ENCODE results near the gene NAA15. TPM values are rescaled to one million over a fixed set of nuclear protein-coding genes. Genes with fewer than 3 reads are reported as not detected.
"Not testable (repeated sequence)": the region's sequence is repeated elsewhere in the genome, so short reads cannot be mapped to it uniquely, and the experiment has no call there.

NAA15 gene
- total RNA-seq, 1 experiment from 2014 or later: 16.6 TPM

DNA sequence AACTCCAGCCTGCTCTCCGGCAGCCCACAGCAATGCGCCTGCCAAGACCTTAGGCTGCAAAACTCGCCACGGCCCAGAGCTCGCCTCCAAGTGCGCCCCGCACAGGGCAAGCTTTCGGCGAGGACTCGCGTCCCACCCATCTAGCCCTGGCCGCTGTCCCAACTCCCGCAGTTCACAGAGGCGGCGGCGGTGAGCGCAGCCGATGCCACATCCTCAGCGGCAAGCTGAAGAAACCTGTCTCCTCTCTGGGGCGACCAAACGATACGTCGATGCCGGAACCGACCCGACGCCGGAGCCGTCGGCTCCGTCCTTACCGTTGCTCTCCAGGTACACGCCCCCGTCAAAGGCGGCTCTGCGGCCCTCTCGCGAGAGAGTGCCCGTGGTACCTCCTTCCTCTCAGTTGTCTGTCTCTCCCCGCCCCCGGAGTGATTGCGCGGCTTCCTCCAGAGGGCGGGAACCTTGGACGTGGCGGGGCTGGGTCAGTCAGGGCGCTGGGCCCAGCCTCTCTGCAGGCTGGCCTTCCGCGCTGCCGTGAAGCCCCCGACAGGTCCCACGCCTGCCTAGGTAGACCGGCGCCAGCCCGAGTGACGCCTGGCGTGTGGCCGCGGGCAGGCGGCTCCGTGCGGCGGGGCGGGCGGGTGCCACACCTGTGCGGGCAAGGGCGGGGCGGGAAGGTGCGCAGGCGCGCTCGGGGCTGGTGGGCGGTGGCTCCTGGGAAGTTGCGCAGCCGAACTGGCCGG, 152.2 kb downstream of the NAA15 start:
- H3K4me3 ChIP-seq: peak overlapping the region; percentile 69
- DNase-seq: peak; percentile 95
- no peaks in the 10 kb centered on the region for H3K9me3 ChIP-seq

DNA sequence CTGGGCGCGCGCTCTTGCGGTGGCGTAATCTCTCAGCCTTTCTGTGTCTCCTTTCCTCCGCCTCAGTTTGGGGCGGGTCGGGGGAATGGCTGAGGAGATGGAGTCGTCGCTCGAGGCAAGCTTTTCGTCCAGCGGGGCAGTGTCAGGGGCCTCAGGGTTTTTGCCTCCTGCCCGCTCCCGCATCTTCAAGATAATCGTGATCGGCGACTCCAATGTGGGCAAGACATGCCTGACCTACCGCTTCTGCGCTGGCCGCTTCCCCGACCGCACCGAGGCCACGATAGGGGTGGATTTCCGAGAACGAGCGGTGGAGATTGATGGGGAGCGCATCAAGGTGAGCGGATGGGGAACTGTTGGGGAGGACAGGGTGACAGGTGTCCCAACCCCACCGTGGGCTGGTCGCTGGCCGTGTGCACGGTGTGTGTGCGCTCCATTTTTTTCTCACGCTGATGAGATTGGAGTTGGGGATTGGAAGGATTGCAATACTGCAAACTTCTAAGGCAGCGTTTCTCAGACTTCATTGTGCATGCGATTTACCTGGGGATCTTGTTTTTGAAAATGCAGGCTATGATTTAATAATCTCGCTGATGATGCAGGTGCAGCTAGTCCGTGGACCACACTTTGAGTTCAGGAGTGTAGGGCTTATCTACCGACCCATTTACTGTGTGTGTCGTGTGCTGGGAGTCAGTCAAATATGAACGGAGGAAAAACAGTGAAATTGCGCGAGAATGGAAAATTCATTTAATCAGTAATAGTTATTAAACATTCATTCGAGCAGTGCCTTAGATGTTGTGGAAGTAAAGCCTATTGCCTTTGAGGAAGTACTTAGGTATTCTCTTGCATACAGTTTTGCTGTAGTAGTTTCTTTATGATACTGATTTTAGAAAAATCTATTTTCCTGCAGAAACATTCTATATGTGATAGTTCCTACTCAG, 153.1 kb downstream of the NAA15 start, which contains the start of gene RAB33B:
Gene RAB33B (plus strand): TSS at position 11 of the 935 bp plus-strand sequence. CDS start 75 bp downstream, at position 86.
- H3K9me3 ChIP-seq: no peaks in the 10 kb centered on the region
- no peaks in the 10 kb centered on the region for H3K27me3 ChIP-seq
- no peaks in the 10 kb centered on the region for H3K36me3 ChIP-seq
- DNase-seq: no peak
- H3K4me3 ChIP-seq: peak within 1 kb of the TSS; percentile 69

More for the DNA sequence above, 152.2 kb downstream of the NAA15 start:
- no peaks in the 10 kb centered on the region for H3K36me3 ChIP-seq
- no peaks in the 10 kb centered on the region for H3K27me3 ChIP-seq

- Histone ChIP-seq H3K36me3 (no peaks in the 10 kb centered on the region), H3K9me3 (no peaks in the 10 kb centered on the region), H3K27me3 (no peaks in the 10 kb centered on the region), H3K4me3 (peak overlapping the region; percentile 69)
- no peak for DNase-seq
Observed at GRCh38 chr4:139455126-139455538, 153.8 kb downstream of the NAA15 start.

DNA sequence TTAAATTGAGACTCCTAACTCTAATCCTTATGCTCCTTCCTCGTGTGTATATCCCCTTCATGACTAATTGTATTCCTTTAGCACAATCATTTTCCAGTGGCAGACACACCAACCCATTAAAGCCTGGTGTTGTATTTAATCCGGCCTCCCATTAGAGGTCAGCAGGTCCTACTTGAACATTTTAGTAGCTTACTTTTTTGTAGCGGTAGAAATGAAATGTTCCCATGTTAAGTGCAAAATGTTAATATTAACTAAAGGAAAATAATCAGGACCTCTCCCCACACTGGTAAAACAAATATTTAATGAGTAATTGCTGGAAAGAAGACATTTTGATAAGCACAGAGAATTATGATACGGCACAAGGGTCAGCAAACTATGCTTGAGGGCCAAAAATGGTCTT, 156.0 kb downstream of the NAA15 start:
- Histone ChIP-seq H3K27me3 (no peaks in the 10 kb centered on the region), H3K9me3 (no peaks in the 10 kb centered on the region), H3K4me3 (no peak overlapping the region), H3K36me3 (no peaks in the 10 kb centered on the region)
- no peak for DNase-seq

- Histone ChIP-seq H3K27me3 (no peaks in the 10 kb centered on the region), H3K36me3 (no peaks in the 10 kb centered on the region), H3K4me3 (no peak overlapping the region), H3K9me3 (no peaks in the 10 kb centered on the region)
- no peak for DNase-seq
Observed at GRCh38 chr4:139458543-139458942, 157.2 kb downstream of the NAA15 start.

GRCh38 chr4:139458999-139459398, 157.7 kb downstream of the NAA15 start:
- Histone ChIP-seq H3K27me3 (no peaks in the 10 kb centered on the region), H3K4me3 (no peak overlapping the region), H3K9me3 (no peaks in the 10 kb centered on the region), H3K36me3 (no peaks in the 10 kb centered on the region)
- DNase-seq: no peak

DNA sequence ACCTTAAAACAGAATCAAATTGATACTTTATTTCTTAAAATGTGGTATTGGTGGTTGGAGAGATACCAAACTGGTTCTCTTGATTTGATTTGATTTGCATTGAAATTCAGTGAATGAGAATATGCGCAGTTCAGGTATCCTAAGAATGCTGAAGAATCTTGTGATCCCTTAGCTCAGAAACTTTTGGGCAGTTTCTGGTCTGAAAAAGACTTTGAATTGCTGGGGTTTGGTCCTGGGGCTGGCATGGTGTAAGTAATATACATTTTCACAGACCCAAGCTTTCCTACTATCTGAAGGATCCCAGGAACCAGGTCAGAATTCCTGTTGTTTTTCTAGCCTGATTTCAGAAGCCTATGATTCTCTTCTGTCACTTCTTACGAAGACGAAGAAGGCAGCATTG, 159.3 kb downstream of the NAA15 start:
- no peak for DNase-seq
- no peaks in the 10 kb centered on the region for H3K36me3 ChIP-seq
- no peaks in the 10 kb centered on the region for H3K27me3 ChIP-seq
- no peaks in the 10 kb centered on the region for H3K9me3 ChIP-seq
- no peak overlapping the region for H3K4me3 ChIP-seq

DNA sequence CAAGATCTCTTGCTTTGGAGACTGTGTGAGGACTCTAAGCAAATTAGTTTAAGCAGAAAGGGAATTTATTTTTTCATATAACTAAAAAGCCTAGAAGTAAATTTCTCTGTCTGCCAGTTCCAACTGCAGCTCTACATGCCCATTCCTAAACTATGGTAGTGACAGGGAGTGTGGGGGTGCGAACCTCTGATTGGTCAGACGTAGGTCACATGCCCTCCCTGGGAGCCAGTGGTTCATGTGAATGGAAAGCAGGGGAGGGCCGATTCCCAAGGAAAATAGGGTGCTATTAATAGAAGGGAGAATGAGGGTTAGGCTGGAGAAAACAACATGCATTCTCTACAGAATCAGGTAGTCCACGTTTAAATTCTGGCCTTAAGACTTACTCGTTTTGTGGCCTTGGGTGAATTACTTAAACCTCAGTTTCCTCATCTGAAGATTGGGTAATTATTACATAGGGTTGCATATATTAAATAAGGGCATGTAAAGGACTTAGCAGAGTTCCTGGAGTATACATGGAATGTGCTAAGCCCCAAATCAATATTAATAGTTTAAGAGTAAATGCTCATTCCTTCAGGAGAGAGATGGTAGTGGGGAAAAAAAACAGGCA, 159.8 kb downstream of the NAA15 start:
- DNase-seq: no peak

GRCh38 chr4:139464512-139464911, 163.2 kb downstream of the NAA15 start:
- not testable (repeated sequence) for H3K4me3 ChIP-seq, H3K27me3 ChIP-seq, H3K36me3 ChIP-seq, DNase-seq, H3K9me3 ChIP-seq

More for the DNA sequence above, 159.8 kb downstream of the NAA15 start:
- no peaks in the 10 kb centered on the region for H3K36me3 ChIP-seq
- no peak overlapping the region for H3K4me3 ChIP-seq
- no peaks in the 10 kb centered on the region for H3K27me3 ChIP-seq
- H3K9me3 ChIP-seq: no peaks in the 10 kb centered on the region

GRCh38 chr4:139465922-139466321, 164.6 kb downstream of the NAA15 start:
- Histone ChIP-seq H3K36me3 (no peaks in the 10 kb centered on the region), H3K4me3 (no peak overlapping the region), H3K27me3 (no peaks in the 10 kb centered on the region), H3K9me3 (no peaks in the 10 kb centered on the region)
- no peak for DNase-seq

DNA sequence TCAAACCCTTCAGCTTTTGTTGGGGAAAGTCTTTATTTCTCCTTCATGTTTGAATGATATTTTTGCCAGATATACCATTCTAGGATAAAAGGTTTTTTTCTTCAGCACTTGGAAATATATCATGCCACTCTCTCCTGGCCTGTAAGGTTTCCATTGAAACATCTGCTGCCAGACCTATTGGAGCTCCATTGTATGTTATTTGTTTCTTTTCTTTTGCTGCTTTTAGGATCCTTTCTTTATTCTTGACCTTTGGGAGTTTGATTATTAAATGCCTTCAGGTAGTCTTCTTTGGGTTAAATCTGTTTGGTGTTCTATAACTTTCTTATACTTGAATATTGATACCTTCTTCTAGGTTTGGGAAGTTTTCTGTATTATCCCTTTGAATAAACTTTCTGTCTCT, 167.5 kb downstream of the NAA15 start:
- not testable (repeated sequence) for DNase-seq, H3K9me3 ChIP-seq, H3K4me3 ChIP-seq, H3K27me3 ChIP-seq, H3K36me3 ChIP-seq

GRCh38 chr4:139469216-139469615, 167.9 kb downstream of the NAA15 start:
- H3K9me3 ChIP-seq: no peaks in the 10 kb centered on the region
- no peak for DNase-seq
- H3K36me3 ChIP-seq: no peaks in the 10 kb centered on the region; the same call in 1 of the 2 replicates
- no peaks in the 10 kb centered on the region for H3K27me3 ChIP-seq
- H3K4me3 ChIP-seq: no peak overlapping the region

Other genes starting within 250 kb of the NAA15 start
- 16.4 and 19.0 TPM in 2 replicates for gene ELF2, start 124.3 kb upstream of the NAA15 start, total RNA-seq (2014; rRNA removed; shearing (Covaris generic); ENCODE audit: low replicate concordance)
- 105 and 125 TPM in 2 replicates for gene MGARP, start 21.3 kb upstream of the NAA15 start, total RNA-seq (2014; rRNA removed; shearing (Covaris generic); ENCODE audit: low replicate concordance)
- gene NDUFC1, start 972 bp downstream of the NAA15 start, total RNA-seq (2014; rRNA removed; shearing (Covaris generic); ENCODE audit: low replicate concordance): 90.1 and 98.2 TPM in 2 replicates
- 5.1 and 6.1 TPM in 2 replicates for gene RAB33B, start 152.6 kb downstream of the NAA15 start, total RNA-seq (2014; rRNA removed; shearing (Covaris generic); ENCODE audit: low replicate concordance)